HG03558 (cell line): ENCODE measurements around the gene TRERF1.

Source experiments
- ATAC-seq: cut with Tn5 transposase; IDR thresholded peaks from one replicate; pipeline ENCODE4 v1.9.1; 2021; ENCODE audit warnings: moderate number of reproducible peaks; ENCODE audit not compliant: unreplicated experiment; ENCODE audit errors: extremely low read depth

The TRERF1 gene

DNA sequence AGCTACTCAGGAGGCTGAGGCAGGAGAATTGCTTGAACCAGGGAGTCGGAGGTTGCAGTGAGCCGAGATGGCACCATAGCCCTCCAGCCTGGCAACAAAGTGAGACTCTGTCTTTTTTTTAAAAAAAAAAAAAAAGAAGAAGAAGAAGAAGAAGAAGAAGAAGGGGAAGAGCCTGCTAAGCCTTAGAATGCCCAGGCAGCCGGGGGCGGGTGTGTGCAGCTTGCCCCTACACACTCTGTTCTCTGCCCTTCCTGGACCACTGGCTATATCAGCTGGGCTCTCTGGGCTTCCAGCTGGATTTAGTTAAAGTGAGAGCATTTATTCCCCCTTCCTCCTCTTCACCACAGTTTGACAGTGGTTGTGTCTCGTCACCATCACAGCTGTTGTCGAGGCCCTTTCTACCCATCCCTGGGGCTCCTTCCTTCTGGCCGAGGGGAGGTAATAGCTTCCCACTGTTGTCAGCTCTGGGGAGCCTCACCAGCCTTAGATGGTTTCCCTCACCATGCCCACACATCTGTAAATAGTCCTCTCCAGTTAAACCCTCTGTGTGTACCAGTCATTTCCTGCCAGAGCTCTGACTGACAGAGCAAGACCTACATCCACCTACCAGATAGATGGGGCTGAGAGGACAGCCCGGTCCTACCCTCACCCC lies 77.6 kb downstream of the TRERF1 start:
- ATAC-seq, result no peak

DNA sequence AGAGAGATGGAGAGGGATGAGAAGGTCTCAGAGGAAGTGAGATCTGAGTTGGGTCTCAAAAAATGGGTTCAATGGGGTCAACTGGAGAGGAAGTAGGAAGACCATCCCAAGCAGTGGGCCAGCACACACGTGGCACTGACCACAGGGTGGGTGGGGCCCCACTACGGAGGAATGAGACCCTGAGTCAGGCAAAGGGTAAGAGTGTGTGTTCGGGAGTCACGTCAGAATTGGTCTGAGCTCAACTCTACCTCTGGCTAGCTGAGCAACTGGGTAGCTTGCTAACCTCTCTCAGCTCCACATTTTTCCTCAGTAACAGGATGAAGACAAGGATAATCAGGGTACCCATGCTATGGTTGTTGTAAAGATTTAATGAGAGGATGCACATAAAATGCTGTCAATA lies 79.0 kb downstream of the TRERF1 start:
- no peak for ATAC-seq

GRCh38 chr6:42370323-42370985 lies 81.3 kb downstream of the TRERF1 start:
- no peak for ATAC-seq

DNA sequence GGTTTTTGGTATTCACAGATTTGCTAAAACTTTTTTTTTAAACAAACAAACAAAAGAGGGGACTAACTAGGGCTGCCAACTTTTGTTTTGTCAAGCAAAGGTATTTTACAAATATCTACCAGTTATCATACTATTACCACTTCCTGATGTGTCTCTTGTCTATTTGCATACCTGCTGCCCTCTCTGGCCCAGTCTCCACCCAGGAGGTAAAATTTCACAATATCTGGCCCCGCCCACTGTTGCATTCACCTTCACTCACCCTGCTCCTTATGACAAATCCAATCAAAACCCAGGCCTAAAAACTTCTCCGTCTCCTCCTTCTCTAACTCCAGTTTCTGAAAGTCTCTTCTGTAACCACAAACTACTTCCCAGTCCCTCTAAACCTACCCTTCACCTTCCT lies 82.2 kb downstream of the TRERF1 start:
- ATAC-seq, result no peak

GRCh38 chr6:42368181-42368580 lies 83.5 kb downstream of the TRERF1 start:
- ATAC-seq, result no peak

DNA sequence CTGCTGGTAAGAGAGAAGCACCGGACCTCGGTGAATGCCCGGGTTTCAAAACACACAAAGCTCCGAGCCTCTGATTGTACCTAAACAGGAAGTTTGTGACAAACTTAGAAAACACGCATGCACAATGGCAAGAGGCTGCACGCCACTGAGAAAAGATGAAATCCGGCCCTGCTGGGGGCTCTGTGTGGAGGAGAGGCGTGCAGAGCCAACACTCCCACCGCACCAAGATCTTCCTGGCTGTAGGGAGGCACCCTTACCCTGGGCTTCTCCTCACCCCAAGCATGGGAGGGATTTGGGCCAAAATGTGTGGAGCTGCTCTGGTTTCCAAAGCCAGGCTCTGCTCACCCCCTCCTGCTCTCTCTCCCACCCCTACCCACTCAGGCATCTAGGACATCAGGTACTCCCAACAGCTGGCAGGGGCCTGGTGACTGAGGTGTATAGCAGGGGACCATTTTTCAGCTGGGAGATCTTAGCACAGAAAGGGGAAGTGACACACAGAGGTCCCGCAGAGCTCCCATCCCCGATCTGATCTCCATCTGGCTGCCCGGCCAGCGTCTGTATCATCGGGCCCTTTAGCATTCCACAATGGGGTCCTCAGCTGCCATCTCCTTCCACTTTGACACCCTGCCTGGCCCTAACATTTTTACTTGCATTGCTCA lies 84.2 kb downstream of the TRERF1 start:
- no peak for ATAC-seq

GRCh38 chr6:42366999-42367352 lies 84.8 kb downstream of the TRERF1 start:
- ATAC-seq, result no peak

GRCh38 chr6:42366011-42366705 lies 85.6 kb downstream of the TRERF1 start:
- no peak for ATAC-seq

GRCh38 chr6:42365021-42365420 lies 86.7 kb downstream of the TRERF1 start:
- ATAC-seq, result no peak

GRCh38 chr6:42363926-42364849 lies 87.5 kb downstream of the TRERF1 start:
- no peak for ATAC-seq

- ATAC-seq, result no peak
Observed at GRCh38 chr6:42361036-42361435, 90.7 kb downstream of the TRERF1 start.

- no peak for ATAC-seq
Observed at GRCh38 chr6:42359021-42359420, 92.7 kb downstream of the TRERF1 start.

DNA sequence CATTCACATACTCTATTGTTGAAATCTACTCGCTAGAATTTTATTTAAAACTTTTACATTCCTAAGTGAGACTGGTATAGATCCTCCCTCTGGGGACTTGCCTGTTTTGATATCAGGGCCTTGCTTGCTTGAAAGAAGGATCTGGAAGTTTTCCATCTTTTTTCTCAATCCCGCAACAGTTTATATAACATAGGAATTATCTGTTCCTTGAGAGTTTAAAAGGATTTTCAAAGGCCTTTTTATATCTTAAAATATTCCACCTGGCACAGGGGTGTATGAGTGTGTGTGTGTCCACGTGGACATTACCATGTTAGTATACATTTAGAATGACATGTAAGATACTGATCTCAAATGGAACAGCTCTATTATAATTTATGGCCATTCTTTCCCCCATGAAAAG lies 96.3 kb downstream of the TRERF1 start:
- no peak for ATAC-seq

GRCh38 chr6:42354702-42355101 lies 97.0 kb downstream of the TRERF1 start:
- ATAC-seq, result no peak

GRCh38 chr6:42352856-42353564 lies 98.7 kb downstream of the TRERF1 start:
- no peak for ATAC-seq

DNA sequence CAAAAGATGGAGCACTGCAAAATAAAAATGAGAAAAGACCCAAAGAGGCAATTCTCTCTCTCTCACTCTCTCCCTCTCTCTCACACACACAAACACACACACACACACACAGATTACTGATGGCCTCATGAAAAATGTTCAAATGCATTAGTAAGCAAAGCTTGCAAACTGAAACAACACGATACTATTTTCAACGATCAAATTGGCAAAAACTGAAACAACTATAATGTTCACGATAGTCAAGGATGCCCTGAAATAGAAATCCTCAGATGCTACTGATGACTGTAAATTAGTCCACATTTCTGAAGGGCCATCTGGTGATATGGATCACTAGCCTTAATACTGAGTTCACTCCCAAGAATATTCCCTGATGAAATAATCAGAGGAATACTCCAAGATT lies 100.8 kb downstream of the TRERF1 start:
- no peak for ATAC-seq

DNA sequence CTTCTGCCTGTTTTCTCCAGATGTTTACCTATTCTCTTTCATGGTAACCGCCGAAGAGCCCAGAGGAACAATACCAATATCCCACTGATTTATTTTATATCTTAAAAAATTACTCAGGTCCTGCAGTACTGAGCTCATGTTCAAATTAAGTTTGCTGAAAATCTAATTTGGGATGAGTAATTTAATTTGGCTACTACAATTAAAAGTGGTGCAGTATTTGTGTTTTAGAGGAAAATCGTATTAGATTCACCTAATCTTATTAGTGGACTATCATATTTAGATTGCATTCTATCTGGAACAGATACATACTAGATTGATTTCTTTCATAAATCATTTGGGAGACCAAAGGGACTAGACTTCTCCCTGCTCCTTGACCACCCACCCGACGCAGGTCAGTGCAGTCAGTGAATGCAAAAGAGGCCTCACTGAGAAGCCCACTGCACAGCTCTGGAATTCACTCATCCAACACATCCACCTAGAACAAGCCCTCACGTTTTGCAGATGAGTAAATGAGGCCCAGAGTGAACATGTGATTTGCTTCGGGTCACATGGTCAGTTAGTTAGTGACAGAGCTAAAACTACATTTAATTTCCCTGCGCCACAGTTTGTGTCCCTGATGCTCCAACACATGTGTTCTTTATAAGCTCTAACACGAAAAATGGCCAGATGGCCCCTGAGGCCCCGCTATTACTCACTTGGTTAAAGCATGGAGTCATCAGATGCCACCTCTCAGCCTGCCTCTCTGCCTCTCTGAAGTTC lies 101.8 kb downstream of the TRERF1 start:
- ATAC-seq, result no peak

GRCh38 chr6:42347456-42347855 lies 104.3 kb downstream of the TRERF1 start:
- ATAC-seq, result no peak
